SK-N-MC (cell line): ENCODE results near the gene FOXP2.

Source experiments
- EZH2 ChIP-seq: fragments of 200-600 bp; sonication (generic); IDR thresholded peaks from one replicate; pipeline ENCODE4 v1.6.1; 2017; ENCODE audit warnings: antibody characterized with exemption
- POLR2AphosphoS5 ChIP-seq: IDR thresholded peaks from 2 replicates; pipeline ENCODE4 v1.6.1; 2012; ENCODE audit warnings: mild to moderate bottlenecking, low read depth, low read length, borderline replicate concordance

DNA sequence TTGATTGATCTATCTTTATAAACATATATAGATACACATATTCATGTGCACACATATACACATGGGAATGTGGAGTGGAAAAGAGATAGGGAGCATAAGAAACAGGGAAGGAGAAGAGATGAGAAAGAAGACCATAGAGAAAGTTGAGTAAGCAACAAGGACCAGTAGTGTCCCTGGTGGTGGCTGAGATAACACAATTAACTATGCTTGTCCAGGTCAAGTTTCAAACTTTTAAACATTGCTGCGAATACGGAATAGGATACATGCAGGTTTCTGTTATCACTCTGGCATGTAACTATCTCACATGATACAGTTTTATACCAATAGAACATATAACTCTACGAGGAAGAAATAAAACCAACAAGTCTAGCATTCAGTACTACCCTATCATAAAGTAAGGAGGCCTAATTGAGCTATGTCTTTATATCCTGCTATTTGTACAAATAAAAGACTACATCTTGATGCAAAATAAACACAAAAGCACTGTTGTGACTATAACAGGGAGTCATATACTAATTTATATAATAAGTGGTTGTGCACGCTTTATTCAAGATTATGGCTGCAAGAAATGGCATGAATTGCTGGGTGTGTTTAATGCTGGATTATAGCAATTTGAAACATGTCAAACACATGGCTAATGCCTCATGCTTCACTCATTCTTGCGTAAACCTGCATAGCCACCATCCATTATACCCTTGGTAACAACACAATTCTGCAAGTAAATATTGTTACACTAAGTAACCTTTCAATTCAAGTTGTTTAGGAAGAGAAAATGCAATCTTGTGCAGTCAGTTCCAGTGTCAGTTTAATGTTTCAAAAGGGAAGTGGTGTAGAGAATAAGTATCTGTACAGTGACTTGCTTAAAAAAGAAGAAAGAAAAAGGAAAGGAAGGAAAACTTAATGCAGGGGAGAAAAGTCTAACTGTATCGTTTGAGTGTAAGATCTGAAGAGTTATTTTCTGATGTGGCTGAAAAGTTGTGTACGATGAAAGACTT is 8.2 kb downstream of the FOXP2 start:
- TF ChIP-seq EZH2 (no peak), POLR2AphosphoS5 (no peak)
